ENCODE results near the gene SAMD11. TPM values are rescaled to one million over a fixed set of nuclear protein-coding genes. Genes with fewer than 3 reads are reported as not detected.

Gene SAMD11
- total RNA-seq, 1 experiment from 2014 or later = 2.3 TPM

- no peak for DNase-seq (ENCODE audit: low spot score)
- no peaks in the 10 kb centered on the region for H3K4me1 Mint-ChIP-seq
These were observed 24.2 kb downstream of the SAMD11 start for GRCh38 chr1:947958-948357.

More at GRCh38 chr1:947958-948357, 24.2 kb downstream of the SAMD11 start:
- CTCF ChIA-PET = no interaction called here
- no peak for TF ChIP-seq ZNF423 (CRISPR knock-in tag; IDR thresholded peaks at IDR 0.05)
- no peak for TF ChIP-seq ETV6 (CRISPR knock-in tag; IDR thresholded peaks at IDR 0.05)
- no peak for TF ChIP-seq AR (CRISPR knock-in tag; IDR thresholded peaks at IDR 0.05)
- no peak for TF ChIP-seq ZBTB43 (CRISPR knock-in tag; IDR thresholded peaks at IDR 0.05)
- TF ChIP-seq EMX1 (CRISPR knock-in tag; IDR thresholded peaks at IDR 0.05) = no peak
- TF ChIP-seq ARID4B (CRISPR knock-in tag; IDR thresholded peaks at IDR 0.05; ENCODE audit: borderline replicate concordance) = no peak
- TF ChIP-seq CREM (CRISPR knock-in tag; IDR thresholded peaks at IDR 0.05) = no peak
- no peak for TF ChIP-seq ERG (CRISPR knock-in tag; IDR thresholded peaks at IDR 0.05)
- Mint-ChIP-seq H3K27ac (no peak overlapping the region), H3K9me3 (no peaks in the 10 kb centered on the region), H3K27me3 (ENCODE audit: low read depth) (peaks cover 10% of the 10 kb centered on the region), H3K4me3 (no peak overlapping the region), H3K36me3 (peaks cover 31% of the 10 kb centered on the region)
- no peak for ATAC-seq
- POLR2A ChIA-PET = no interaction called here
